ENCODE measurements around the gene TNS3.

The TNS3 gene

DNA sequence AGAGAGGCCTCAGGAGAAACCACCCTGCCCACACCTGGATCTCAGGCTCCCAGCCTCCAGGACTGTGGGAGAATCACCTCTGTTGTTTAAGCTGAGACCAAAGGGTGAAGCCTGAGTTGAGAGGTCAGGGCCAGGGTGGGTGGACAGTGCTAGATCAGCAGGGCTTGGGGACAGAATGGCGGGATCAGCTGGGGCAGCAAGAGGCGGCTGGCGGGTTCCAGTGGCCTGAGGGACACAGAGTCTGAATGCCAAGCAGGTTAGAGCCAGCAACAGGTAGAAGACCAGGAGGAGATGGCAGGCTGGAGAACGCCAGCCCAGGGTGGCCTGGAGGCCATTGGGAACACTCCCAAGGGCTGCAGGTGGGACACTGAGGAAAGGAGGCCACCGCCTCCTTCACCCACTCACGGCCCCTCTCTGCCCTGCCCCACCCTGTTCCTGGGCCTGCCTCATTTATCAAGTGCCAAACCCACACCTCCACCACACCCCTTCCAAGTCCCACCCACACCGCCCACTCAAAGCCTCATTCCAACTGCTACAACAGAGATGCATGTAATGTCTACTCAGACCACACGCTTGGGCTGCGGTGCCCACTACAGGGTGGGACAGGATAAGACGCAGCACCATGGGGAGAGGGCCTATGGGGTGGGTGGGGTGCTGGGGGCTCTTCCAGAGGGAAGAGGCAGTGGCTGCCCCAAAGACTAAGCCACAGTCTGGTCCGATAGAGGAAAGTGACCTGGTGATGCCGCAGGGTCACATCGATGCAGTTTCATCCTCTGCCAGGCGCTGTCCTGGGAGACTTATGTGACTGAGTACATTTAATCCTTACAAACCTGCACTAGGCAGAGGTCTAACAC lies 173.9 kb downstream of the TNS3 start:
- POLR2A ChIA-PET, result no interaction called here
- TF ChIP-seq, protein P1, sequence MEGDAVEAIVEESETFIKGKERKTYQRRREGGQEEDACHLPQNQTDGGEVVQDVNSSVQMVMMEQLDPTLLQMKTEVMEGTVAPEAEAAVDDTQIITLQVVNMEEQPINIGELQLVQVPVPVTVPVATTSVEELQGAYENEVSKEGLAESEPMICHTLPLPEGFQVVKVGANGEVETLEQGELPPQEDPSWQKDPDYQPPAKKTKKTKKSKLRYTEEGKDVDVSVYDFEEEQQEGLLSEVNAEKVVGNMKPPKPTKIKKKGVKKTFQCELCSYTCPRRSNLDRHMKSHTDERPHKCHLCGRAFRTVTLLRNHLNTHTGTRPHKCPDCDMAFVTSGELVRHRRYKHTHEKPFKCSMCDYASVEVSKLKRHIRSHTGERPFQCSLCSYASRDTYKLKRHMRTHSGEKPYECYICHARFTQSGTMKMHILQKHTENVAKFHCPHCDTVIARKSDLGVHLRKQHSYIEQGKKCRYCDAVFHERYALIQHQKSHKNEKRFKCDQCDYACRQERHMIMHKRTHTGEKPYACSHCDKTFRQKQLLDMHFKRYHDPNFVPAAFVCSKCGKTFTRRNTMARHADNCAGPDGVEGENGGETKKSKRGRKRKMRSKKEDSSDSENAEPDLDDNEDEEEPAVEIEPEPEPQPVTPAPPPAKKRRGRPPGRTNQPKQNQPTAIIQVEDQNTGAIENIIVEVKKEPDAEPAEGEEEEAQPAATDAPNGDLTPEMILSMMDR (IDR thresholded peaks at IDR 0.05; ENCODE audit: control extremely low read depth, extremely low read depth, low read depth, missing control alignments), result no peak
- CTCF ChIA-PET, result no interaction called here
- DNase-seq (ENCODE audit: extremely low spot score), result no peak

DNA sequence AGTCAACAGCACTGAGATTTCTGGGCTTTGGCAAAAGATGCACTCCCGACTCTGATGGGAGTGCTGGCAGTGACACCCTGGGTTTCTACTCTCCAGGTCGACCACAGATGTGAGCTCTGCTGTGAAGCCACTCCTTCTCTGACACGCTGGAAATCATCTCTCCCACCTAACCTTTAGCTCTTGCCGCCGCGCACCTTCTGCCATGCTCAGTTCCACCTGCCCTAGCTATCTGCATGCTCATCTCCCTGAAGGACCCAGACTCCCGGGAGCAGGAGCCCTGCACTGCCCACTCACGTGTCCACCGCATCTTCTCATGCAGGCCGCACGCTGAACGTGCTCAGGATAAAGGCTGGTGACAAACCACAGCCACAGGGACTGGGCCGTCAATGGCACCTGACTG lies 174.8 kb downstream of the TNS3 start:
- TF ChIP-seq, protein P1 (IDR thresholded peaks at IDR 0.05; ENCODE audit: control extremely low read depth, extremely low read depth, low read depth, missing control alignments), result no peak
- ChIA-PET POLR2A (no interaction called here), CTCF (no interaction called here)
- no peak for DNase-seq (ENCODE audit: extremely low spot score)

DNA sequence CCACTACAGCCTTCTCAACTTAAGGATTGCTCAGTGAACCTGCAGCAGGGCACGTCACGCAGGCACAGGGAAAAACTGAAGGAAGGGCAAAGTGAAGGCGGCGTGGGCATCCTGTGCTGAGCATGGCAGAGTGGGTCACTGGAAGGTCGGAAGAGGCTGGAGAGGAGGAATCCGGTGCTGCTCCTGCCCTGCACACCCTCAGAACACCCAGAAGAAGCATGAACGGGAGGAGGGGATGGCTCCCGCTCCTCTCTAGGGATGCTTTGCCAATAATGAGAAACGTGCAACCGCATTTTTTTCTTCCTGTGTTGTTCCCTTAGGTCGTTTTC lies 175.1 kb downstream of the TNS3 start:
- DNase-seq (ENCODE audit: extremely low spot score), result no peak
- ChIA-PET CTCF (no interaction called here), POLR2A (no interaction called here)
- TF ChIP-seq, protein P1 (IDR thresholded peaks at IDR 0.05; ENCODE audit: control extremely low read depth, extremely low read depth, low read depth, missing control alignments), result no peak

DNA sequence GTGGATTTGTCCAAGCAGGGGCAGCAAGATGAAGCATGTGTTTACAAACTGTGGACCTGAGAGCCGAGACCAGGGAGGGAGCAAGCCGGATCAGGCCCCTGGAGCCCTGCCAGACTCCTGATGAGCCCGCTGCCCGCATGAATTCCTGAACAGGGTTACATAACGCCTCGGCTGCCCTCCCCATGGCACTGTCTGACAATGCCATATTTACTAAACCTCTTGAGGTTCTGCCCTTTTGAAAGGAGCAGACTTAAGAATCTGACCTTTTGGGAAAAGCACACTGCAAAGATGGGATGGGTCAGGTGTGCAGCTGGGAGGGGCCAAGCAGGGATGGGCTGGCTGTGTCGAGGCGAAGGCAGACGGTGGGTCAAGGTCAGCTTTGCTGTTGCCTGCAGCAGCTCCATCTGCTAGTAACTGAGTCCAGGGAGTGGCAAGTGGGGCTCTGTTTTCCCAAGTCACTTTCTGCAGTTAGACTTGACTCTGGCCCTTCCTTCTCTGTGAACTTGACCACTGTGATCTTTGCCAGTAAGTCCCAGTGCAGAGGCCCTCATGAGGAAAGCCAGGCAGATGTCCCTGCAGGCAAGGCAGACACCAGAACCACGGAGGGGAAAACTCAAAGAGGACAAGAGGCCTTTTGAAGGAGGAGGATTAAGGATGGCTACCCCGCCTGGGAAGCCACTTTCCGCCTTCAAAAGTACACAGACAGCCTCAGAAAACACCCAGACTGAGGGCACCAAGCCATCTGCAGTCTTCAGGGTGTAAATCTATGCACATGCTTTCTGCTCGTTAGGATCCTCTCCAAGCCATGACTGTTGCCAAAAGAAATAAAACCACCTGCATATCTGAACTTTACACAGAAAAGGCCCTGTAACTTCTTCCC lies 175.8 kb downstream of the TNS3 start:
- TF ChIP-seq, protein P1 (IDR thresholded peaks at IDR 0.05; ENCODE audit: control extremely low read depth, extremely low read depth, low read depth, missing control alignments), result no peak
- ChIA-PET POLR2A (no interaction called here), CTCF (interaction anchor here (2.1 kb wide), 1 partner anchor 10 kb away, joined by 4 read pairs; no protein-coding TSS in a partner anchor)
- DNase-seq (ENCODE audit: extremely low spot score), result no peak

DNA sequence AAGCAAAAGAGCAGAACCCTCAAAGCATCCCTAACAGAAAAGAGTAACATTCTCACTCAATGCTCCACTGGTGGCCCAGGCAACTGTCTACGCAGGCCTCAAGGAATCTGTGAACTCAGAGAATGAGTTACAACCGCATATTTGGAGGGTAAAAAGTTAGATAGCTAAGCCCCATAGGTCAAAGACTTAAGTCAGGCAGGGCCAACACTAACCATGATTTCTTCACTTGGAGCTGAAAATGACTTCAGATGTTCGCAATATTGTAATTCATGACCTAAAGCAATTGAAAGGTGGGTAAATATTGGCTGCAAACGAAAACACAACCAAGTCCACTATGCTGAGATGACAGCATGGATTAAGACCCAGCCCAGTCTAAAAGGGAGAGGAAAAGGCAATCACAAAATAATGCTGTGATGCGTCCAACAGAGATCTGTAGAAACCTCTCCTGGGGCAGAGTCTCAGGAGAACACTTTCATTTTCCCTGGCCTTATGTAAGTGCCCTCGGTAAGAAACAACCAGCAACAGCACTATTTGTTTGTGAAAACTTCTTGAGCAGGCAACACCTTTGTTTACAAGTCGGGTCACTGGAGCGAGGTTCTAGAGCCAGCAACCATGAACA lies 176.5 kb downstream of the TNS3 start:
- POLR2A ChIA-PET, result no interaction called here
- CTCF ChIA-PET, result interaction anchor here (0.8 to 2.1 kb wide), 2 partner anchors 9 to 139 kb away, joined by 3 to 4 read pairs; no protein-coding TSS in a partner anchor
- TF ChIP-seq, protein P1 (IDR thresholded peaks at IDR 0.05; ENCODE audit: control extremely low read depth, extremely low read depth, low read depth, missing control alignments), result no peak
- DNase-seq (ENCODE audit: extremely low spot score), result no peak

DNA sequence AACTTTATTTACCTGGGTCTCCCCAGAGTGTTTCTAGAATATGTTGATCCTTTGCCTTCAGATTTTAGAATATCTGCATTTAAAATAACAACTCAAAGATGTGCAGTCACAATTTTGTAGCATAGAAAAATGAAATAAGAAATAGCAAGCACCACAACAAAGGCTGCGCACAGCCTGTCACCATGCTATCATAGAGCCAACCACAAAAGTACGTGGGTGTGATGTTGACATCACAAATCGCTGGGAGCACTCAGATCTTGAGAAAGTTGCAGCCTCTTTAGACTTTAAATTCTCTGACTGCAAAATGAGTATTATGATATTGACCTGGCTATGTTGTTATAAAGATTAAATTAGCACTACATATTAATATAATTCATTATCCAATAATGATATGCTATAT lies 177.9 kb downstream of the TNS3 start:
- TF ChIP-seq, protein P1 (IDR thresholded peaks at IDR 0.05; ENCODE audit: control extremely low read depth, extremely low read depth, low read depth, missing control alignments), result no peak
- ChIA-PET POLR2A (no interaction called here), CTCF (interaction anchor here (2.1 kb wide), 1 partner anchor 8 kb away, joined by 4 read pairs; no protein-coding TSS in a partner anchor)
- no peak for DNase-seq (ENCODE audit: extremely low spot score)

Measured in GM10248 (cell line).